HEK293 (cell line): ENCODE results near the gene GLG1.
A peak's percentile ranks its signal among the peaks of the same experiment; 100 is the strongest.

Source experiments
- ATF2 ChIP-seq: fragments of 450-650 bp; formaldehyde crosslinking; IDR thresholded peaks from 2 replicates; pipeline ENCODE4 v1.5.1; 2016; ENCODE audit warnings: missing biosample characterization, missing genetic modification characterization, low read depth
- CTCF ChIP-seq: fragments of 450-650 bp; formaldehyde crosslinking; IDR thresholded peaks from 2 replicates; pipeline ENCODE4 v1.5.1; 2016; ENCODE audit warnings: missing biosample characterization, missing genetic modification characterization
- GFI1B ChIP-seq: fragments of 450-650 bp; formaldehyde crosslinking; IDR thresholded peaks from 2 replicates; pipeline ENCODE4 v1.5.1; 2016; ENCODE audit warnings: missing biosample characterization, missing genetic modification characterization
- TRIM28 ChIP-seq: IDR thresholded peaks from 2 replicates; pipeline ENCODE4 v1.6.1; 2011; ENCODE audit warnings: low read length, control low read depth, borderline replicate concordance
- ZBTB10 ChIP-seq: fragments of 450-650 bp; formaldehyde crosslinking; IDR thresholded peaks from 2 replicates; pipeline ENCODE4 v1.5.1; 2016; ENCODE audit warnings: missing biosample characterization, missing genetic modification characterization

GRCh38 chr16:74577882-74578366 is 29.0 kb downstream of the GLG1 start:
- TF ChIP-seq CTCF (tag by site-specific recombination), result no peak
- TF ChIP-seq ZBTB10 (tag by site-specific recombination), result no peak
- 0 out of 2 replicates have a peak, but pooled peaks have one; percentile 22 for TF ChIP-seq GFI1B (tag by site-specific recombination)
- TF ChIP-seq ATF2, result no peak; the same call in 1 of the 2 replicates
- TF ChIP-seq TRIM28, result no peak
